ENCODE data around the gene GALNT14.

- TF ChIP-seq, protein P1, sequence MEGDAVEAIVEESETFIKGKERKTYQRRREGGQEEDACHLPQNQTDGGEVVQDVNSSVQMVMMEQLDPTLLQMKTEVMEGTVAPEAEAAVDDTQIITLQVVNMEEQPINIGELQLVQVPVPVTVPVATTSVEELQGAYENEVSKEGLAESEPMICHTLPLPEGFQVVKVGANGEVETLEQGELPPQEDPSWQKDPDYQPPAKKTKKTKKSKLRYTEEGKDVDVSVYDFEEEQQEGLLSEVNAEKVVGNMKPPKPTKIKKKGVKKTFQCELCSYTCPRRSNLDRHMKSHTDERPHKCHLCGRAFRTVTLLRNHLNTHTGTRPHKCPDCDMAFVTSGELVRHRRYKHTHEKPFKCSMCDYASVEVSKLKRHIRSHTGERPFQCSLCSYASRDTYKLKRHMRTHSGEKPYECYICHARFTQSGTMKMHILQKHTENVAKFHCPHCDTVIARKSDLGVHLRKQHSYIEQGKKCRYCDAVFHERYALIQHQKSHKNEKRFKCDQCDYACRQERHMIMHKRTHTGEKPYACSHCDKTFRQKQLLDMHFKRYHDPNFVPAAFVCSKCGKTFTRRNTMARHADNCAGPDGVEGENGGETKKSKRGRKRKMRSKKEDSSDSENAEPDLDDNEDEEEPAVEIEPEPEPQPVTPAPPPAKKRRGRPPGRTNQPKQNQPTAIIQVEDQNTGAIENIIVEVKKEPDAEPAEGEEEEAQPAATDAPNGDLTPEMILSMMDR (IDR thresholded peaks at IDR 0.05 in 8 of 11, conservative IDR thresholded peaks at IDR 0.05 in 3 of 11): no peak
- no peak for TF ChIP-seq POLR2AphosphoS5 (IDR thresholded peaks at IDR 0.05)
These were observed 152.6 kb downstream of the GALNT14 start for GRCh38 chr2:30985493-30986230.
